NCI-H526 (cell line): ENCODE results near the gene LMBRD1.

Experiments
- DNase-seq, 2 experiments: peaks; one replicate each; lab custom pipeline; 2025; lab: John Stamatoyannopoulos, UW

LMBRD1 gene

GRCh38 chr6:69630767-69631166 lies 166.0 kb downstream of the LMBRD1 start:
- DNase-seq = no peak

GRCh38 chr6:69627625-69628024 lies 169.2 kb downstream of the LMBRD1 start:
- DNase-seq = no peak

GRCh38 chr6:69624944-69625343 lies 171.9 kb downstream of the LMBRD1 start:
- DNase-seq = no peak
